GM06990 (cell line): ENCODE results near the gene METTL3.

ENCODE experiments used
- DNase-seq: peaks from one replicate; pipeline ENCODE4 v3.0.0-alpha.2; 2011; ENCODE audit not compliant: insufficient read length; ENCODE audit errors: extremely low read depth
- H3K27me3 ChIP-seq: replicated peaks from 2 replicates; pipeline ENCODE4 v1.6.0; 2011; ENCODE audit warnings: low read length; ENCODE audit not compliant: control insufficient read depth, insufficient read depth
- H3K36me3 ChIP-seq: 2 replicates; pipeline ENCODE4 v1.5.1; 2011; ENCODE audit warnings: low read length; ENCODE audit not compliant: control insufficient read depth, insufficient read depth
- H3K4me3 ChIP-seq: replicated peaks from 2 replicates; pipeline ENCODE4 v1.5.1; 2011; ENCODE audit warnings: low read depth, mild to moderate bottlenecking, control low read depth, low read length
- CTCF ChIP-seq: IDR thresholded peaks from 2 replicates; pipeline ENCODE4 v1.5.1; 2011; ENCODE audit warnings: low read length, control low read depth, mild to moderate bottlenecking, inconsistent platforms; ENCODE audit not compliant: insufficient read depth, poor library complexity, severe bottlenecking

Gene METTL3

GRCh38 chr14:21514341-21514740, 3.2 kb upstream of the METTL3 start:
- no peak for DNase-seq
- H3K4me3 ChIP-seq, result no peak overlapping the region
- no peaks in the 10 kb centered on the region; the same call in 1 of the 2 replicates for H3K27me3 ChIP-seq
- TF ChIP-seq CTCF, result no peak
- H3K36me3 ChIP-seq, result no peaks in the 10 kb centered on the region

- DNase-seq, result no peak
- no peak for TF ChIP-seq CTCF
- no peaks in the 10 kb centered on the region for H3K27me3 ChIP-seq
- H3K4me3 ChIP-seq, result peak overlapping the region; percentile 91
- H3K36me3 ChIP-seq, result no peaks in the 10 kb centered on the region; the same call in 1 of the 2 replicates
These were observed 1.6 kb downstream of the METTL3 start for GRCh38 chr14:21509432-21510143.

GRCh38 chr14:21506557-21506956, 4.6 kb downstream of the METTL3 start:
- no peak for DNase-seq
- Histone ChIP-seq H3K27me3 (no peaks in the 10 kb centered on the region), H3K4me3 (no peak overlapping the region), H3K36me3 (peaks cover 10% of the 10 kb centered on the region)
- no peak for TF ChIP-seq CTCF

GRCh38 chr14:21505012-21505553, 6.1 kb downstream of the METTL3 start:
- no peak for TF ChIP-seq CTCF
- Histone ChIP-seq H3K27me3 (no peaks in the 10 kb centered on the region), H3K36me3 (peaks cover 15% of the 10 kb centered on the region), H3K4me3 (peak overlapping the region; percentile 3)
- DNase-seq, result peak; percentile 34

- no peak for TF ChIP-seq CTCF
- no peak for DNase-seq
- no peak overlapping the region for H3K4me3 ChIP-seq
- H3K27me3 ChIP-seq, result no peaks in the 10 kb centered on the region
- H3K36me3 ChIP-seq, result peaks cover 15% of the 10 kb centered on the region
These were observed 7.8 kb downstream of the METTL3 start for GRCh38 chr14:21503376-21503775.
